Measurements from ENCODE around the gene RAB8A.

Gene RAB8A

GRCh38 chr19:16125737-16126495 lies 14.2 kb downstream of the RAB8A start:
- no CpG with 5 or more reads among the region's 10 CpGs for WGBS (ENCODE audit: extremely low coverage, insufficient coverage, low lambda C conversion rate)
- Histone ChIP-seq H3K4ac (ENCODE audit: low read depth, low read length) (no peak overlapping the region), H3K4me2 (ENCODE audit: low read length) (no peak overlapping the region), H2BK5ac (ENCODE audit: low read length) (no peak overlapping the region), H3K36me3 (ENCODE audit: control insufficient read depth, insufficient read depth, low read length) (peaks cover 14% of the 10 kb centered on the region), H2AK5ac (ENCODE audit: low read length) (no peak overlapping the region), H3K4me1 (ENCODE audit: control insufficient read depth, low read depth, low read length) (no peaks in the 10 kb centered on the region), H3K18ac (ENCODE audit: low read length) (no peak overlapping the region), H4K5ac (ENCODE audit: low read length) (no peak overlapping the region), H3K27me3 (ENCODE audit: insufficient read depth, low read length, poor library complexity) (no peaks in the 10 kb centered on the region), H2BK120ac (ENCODE audit: low read depth, low read length) (no peak overlapping the region), H3K27ac (ENCODE audit: low read depth, low read length) (no peak overlapping the region), H3K9ac (ENCODE audit: low read length) (no peak overlapping the region), H2BK15ac (replicated peaks; ENCODE audit: low read depth) (no peak overlapping the region), H3K79me2 (ENCODE audit: control insufficient read depth, insufficient read depth, low read length) (no peaks in the 10 kb centered on the region), H4K8ac (ENCODE audit: low read depth, low read length) (no peak overlapping the region), H3K79me1 (ENCODE audit: low read length) (no peaks in the 10 kb centered on the region), H3K23ac (ENCODE audit: low read length) (no peak overlapping the region), H3K56ac (ENCODE audit: low read length) (no peak overlapping the region), H3K4me3 (ENCODE audit: low read length) (no peak overlapping the region)
- DNase-seq, result no peak

- Histone ChIP-seq H3K4ac (ENCODE audit: low read depth, low read length) (no peak overlapping the region), H3K27ac (ENCODE audit: low read depth, low read length) (no peak overlapping the region), H3K4me1 (ENCODE audit: control insufficient read depth, low read depth, low read length) (no peaks in the 10 kb centered on the region), H4K5ac (ENCODE audit: low read length) (no peak overlapping the region), H3K79me1 (ENCODE audit: low read length) (no peaks in the 10 kb centered on the region), H3K4me2 (ENCODE audit: low read length) (no peak overlapping the region), H2BK15ac (replicated peaks; ENCODE audit: low read depth) (no peak overlapping the region), H2BK5ac (ENCODE audit: low read length) (no peak overlapping the region), H3K18ac (ENCODE audit: low read length) (no peak overlapping the region), H2AK5ac (ENCODE audit: low read length) (no peak overlapping the region), H3K79me2 (ENCODE audit: control insufficient read depth, insufficient read depth, low read length) (no peaks in the 10 kb centered on the region), H3K23ac (ENCODE audit: low read length) (no peak overlapping the region), H3K4me3 (ENCODE audit: low read length) (no peak overlapping the region), H2BK120ac (ENCODE audit: low read depth, low read length) (no peak overlapping the region), H3K9ac (ENCODE audit: low read length) (no peak overlapping the region), H3K27me3 (ENCODE audit: insufficient read depth, low read length, poor library complexity) (no peaks in the 10 kb centered on the region), H4K8ac (ENCODE audit: low read depth, low read length) (no peak overlapping the region), H3K36me3 (ENCODE audit: control insufficient read depth, insufficient read depth, low read length) (peaks cover 15% of the 10 kb centered on the region), H3K56ac (ENCODE audit: low read length) (no peak overlapping the region)
- WGBS (ENCODE audit: extremely low coverage, insufficient coverage, low lambda C conversion rate), result no CpG with 5 or more reads among the region's 11 CpGs
- no peak for DNase-seq
Observed at GRCh38 chr19:16127080-16127479, 15.4 kb downstream of the RAB8A start.

DNA sequence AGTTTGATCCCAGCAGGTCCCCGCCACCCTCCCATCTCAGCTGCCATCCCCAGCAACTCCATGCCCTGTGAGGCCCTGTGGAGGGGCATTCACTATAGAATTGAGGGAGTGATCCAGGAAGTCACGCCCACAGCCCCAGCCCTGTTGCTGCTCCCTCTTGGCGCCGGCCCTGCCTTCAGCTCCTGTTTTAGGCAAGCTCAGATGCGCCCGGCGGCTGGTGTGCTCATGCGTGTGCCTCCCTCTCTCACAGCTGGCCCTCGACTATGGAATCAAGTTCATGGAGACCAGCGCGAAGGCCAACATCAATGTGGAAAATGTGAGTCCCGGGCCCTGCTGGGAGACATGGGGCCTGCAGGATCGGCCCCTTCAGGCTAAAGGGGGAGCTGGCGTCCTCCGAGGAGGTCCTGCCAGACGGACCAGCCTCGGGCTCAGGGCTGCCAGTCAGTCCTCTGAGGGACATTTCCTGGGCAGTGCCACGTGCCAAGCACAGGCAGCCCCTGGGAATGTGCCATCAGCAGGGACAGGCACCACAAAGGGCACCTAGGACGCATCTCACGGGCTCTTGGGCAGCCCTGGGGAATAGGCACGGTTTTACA lies 16.2 kb downstream of the RAB8A start:
- Histone ChIP-seq H3K27me3 (ENCODE audit: insufficient read depth, low read length, poor library complexity) (no peaks in the 10 kb centered on the region), H3K4ac (ENCODE audit: low read depth, low read length) (no peak overlapping the region), H3K79me2 (ENCODE audit: control insufficient read depth, insufficient read depth, low read length) (no peaks in the 10 kb centered on the region), H2BK15ac (replicated peaks; ENCODE audit: low read depth) (no peak overlapping the region), H2BK120ac (ENCODE audit: low read depth, low read length) (no peak overlapping the region), H2AK5ac (ENCODE audit: low read length) (no peak overlapping the region), H3K27ac (ENCODE audit: low read depth, low read length) (no peak overlapping the region), H3K56ac (ENCODE audit: low read length) (no peak overlapping the region), H3K9ac (ENCODE audit: low read length) (no peak overlapping the region), H3K4me1 (ENCODE audit: control insufficient read depth, low read depth, low read length) (no peaks in the 10 kb centered on the region), H4K8ac (ENCODE audit: low read depth, low read length) (no peak overlapping the region), H3K18ac (ENCODE audit: low read length) (no peak overlapping the region), H3K4me3 (ENCODE audit: low read length) (no peak overlapping the region), H3K4me2 (ENCODE audit: low read length) (no peak overlapping the region), H2BK5ac (ENCODE audit: low read length) (no peak overlapping the region), H3K36me3 (ENCODE audit: control insufficient read depth, insufficient read depth, low read length) (peaks cover 18% of the 10 kb centered on the region), H4K5ac (ENCODE audit: low read length) (no peak overlapping the region), H3K23ac (ENCODE audit: low read length) (no peak overlapping the region), H3K79me1 (ENCODE audit: low read length) (no peaks in the 10 kb centered on the region)
- DNase-seq, result no peak
- WGBS (ENCODE audit: extremely low coverage, insufficient coverage, low lambda C conversion rate), result no CpG with 5 or more reads among the region's 21 CpGs

DNA sequence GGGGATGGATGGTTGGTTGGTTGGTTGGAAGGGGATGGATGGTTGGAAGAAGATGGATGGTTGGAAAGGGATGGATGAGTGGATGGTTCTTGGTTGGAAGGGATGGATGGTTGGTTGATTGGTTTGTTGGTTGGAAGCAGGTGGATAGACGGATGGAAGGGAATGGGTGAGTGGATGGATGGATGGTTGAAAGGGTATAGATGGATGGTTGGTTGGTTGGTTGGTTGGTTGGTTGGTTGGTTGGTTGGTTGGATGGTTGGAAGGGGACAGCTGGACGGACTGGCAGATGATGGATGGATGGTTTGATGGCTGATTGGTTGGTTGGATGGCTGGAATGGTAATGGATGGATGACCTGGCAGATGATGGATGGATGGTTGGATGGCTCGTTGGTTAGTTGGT lies 20.0 kb downstream of the RAB8A start:
- no peak overlapping the region for H3K4me2 ChIP-seq (ENCODE audit: low read length)
- H2AK5ac ChIP-seq (ENCODE audit: low read length), result no peak overlapping the region
- no peak overlapping the region for H3K56ac ChIP-seq (ENCODE audit: low read length)
- H3K9ac ChIP-seq (ENCODE audit: low read length), result no peak overlapping the region
- no peak overlapping the region for H3K27ac ChIP-seq (ENCODE audit: low read depth, low read length)
- no peak overlapping the region for H4K8ac ChIP-seq (ENCODE audit: low read depth, low read length)
- DNase-seq, result no peak
- WGBS (ENCODE audit: extremely low coverage, insufficient coverage, low lambda C conversion rate), result 100% methylated on average over 2 of the region's 3 CpGs
- no peak overlapping the region for H3K4ac ChIP-seq (ENCODE audit: low read depth, low read length)
- no peaks in the 10 kb centered on the region for H3K79me2 ChIP-seq (ENCODE audit: control insufficient read depth, insufficient read depth, low read length)
- H3K4me1 ChIP-seq (ENCODE audit: control insufficient read depth, low read depth, low read length), result no peaks in the 10 kb centered on the region
- no peaks in the 10 kb centered on the region for H3K27me3 ChIP-seq (ENCODE audit: insufficient read depth, low read length, poor library complexity)
- H2BK120ac ChIP-seq (ENCODE audit: low read depth, low read length), result no peak overlapping the region
- no peak overlapping the region for H3K23ac ChIP-seq (ENCODE audit: low read length)
- H2BK15ac ChIP-seq (replicated peaks; ENCODE audit: low read depth), result no peak overlapping the region
- no peaks in the 10 kb centered on the region for H3K79me1 ChIP-seq (ENCODE audit: low read length)
- H2BK5ac ChIP-seq (ENCODE audit: low read length), result no peak overlapping the region
- peaks cover 19% of the 10 kb centered on the region for H3K36me3 ChIP-seq (ENCODE audit: control insufficient read depth, insufficient read depth, low read length)
- H3K4me3 ChIP-seq (ENCODE audit: low read length), result no peak overlapping the region
- H3K18ac ChIP-seq (ENCODE audit: low read length), result no peak overlapping the region
- H4K5ac ChIP-seq (ENCODE audit: low read length), result no peak overlapping the region

DNA sequence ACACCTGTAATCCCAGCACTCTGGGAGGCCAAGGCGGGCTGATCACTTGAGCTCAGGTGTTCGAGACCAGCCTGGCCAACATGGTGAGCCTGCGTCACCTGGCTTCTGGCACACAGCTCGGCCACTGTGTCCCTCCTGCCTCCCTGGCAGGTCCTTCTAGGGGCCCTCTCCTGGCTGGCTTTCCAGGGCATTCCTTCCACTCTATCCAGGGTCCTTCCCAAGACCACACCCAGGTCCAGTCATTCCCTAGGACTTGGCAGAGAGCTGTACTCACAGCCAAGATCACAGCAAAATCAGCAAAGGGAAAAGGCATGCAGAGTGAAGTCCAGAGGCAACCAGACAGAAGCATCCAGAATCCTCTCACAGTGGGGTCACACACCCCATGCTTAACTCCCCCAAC lies 22.1 kb downstream of the RAB8A start:
- Histone ChIP-seq H2BK5ac (ENCODE audit: low read length) (no peak overlapping the region), H3K23ac (ENCODE audit: low read length) (no peak overlapping the region), H3K4me3 (ENCODE audit: low read length) (no peak overlapping the region), H3K56ac (ENCODE audit: low read length) (no peak overlapping the region), H3K9ac (ENCODE audit: low read length) (no peak overlapping the region), H3K27me3 (ENCODE audit: insufficient read depth, low read length, poor library complexity) (no peaks in the 10 kb centered on the region), H3K4me2 (ENCODE audit: low read length) (no peak overlapping the region), H3K4me1 (ENCODE audit: control insufficient read depth, low read depth, low read length) (no peaks in the 10 kb centered on the region), H3K36me3 (ENCODE audit: control insufficient read depth, insufficient read depth, low read length) (peaks cover 17% of the 10 kb centered on the region), H2AK5ac (ENCODE audit: low read length) (no peak overlapping the region), H2BK120ac (ENCODE audit: low read depth, low read length) (no peak overlapping the region), H4K8ac (ENCODE audit: low read depth, low read length) (no peak overlapping the region), H3K79me1 (ENCODE audit: low read length) (no peaks in the 10 kb centered on the region), H3K4ac (ENCODE audit: low read depth, low read length) (no peak overlapping the region), H4K5ac (ENCODE audit: low read length) (no peak overlapping the region), H3K79me2 (ENCODE audit: control insufficient read depth, insufficient read depth, low read length) (no peaks in the 10 kb centered on the region), H3K27ac (ENCODE audit: low read depth, low read length) (no peak overlapping the region), H2BK15ac (replicated peaks; ENCODE audit: low read depth) (no peak overlapping the region), H3K18ac (ENCODE audit: low read length) (no peak overlapping the region)
- WGBS (ENCODE audit: extremely low coverage, insufficient coverage, low lambda C conversion rate), result no CpG with 5 or more reads among the region's 4 CpGs
- no peak for DNase-seq

- Histone ChIP-seq H2BK15ac (replicated peaks; ENCODE audit: low read depth) (no peak overlapping the region), H2BK5ac (ENCODE audit: low read length) (no peak overlapping the region), H3K27me3 (ENCODE audit: insufficient read depth, low read length, poor library complexity) (no peaks in the 10 kb centered on the region), H3K4me1 (ENCODE audit: control insufficient read depth, low read depth, low read length) (no peaks in the 10 kb centered on the region), H3K56ac (ENCODE audit: low read length) (no peak overlapping the region), H2BK120ac (ENCODE audit: low read depth, low read length) (no peak overlapping the region), H3K4me2 (ENCODE audit: low read length) (no peak overlapping the region), H2AK5ac (ENCODE audit: low read length) (no peak overlapping the region), H3K4ac (ENCODE audit: low read depth, low read length) (no peak overlapping the region), H4K8ac (ENCODE audit: low read depth, low read length) (no peak overlapping the region), H3K23ac (ENCODE audit: low read length) (no peak overlapping the region), H3K36me3 (ENCODE audit: control insufficient read depth, insufficient read depth, low read length) (peaks cover 17% of the 10 kb centered on the region), H3K4me3 (ENCODE audit: low read length) (no peak overlapping the region), H4K5ac (ENCODE audit: low read length) (no peak overlapping the region), H3K9ac (ENCODE audit: low read length) (no peak overlapping the region), H3K79me1 (ENCODE audit: low read length) (no peaks in the 10 kb centered on the region), H3K79me2 (ENCODE audit: control insufficient read depth, insufficient read depth, low read length) (no peaks in the 10 kb centered on the region), H3K18ac (ENCODE audit: low read length) (no peak overlapping the region), H3K27ac (ENCODE audit: low read depth, low read length) (no peak overlapping the region)
- DNase-seq, result no peak
- WGBS (ENCODE audit: extremely low coverage, insufficient coverage, low lambda C conversion rate), result no CpG with 5 or more reads among the region's 7 CpGs
Observed at GRCh38 chr19:16134510-16134909, 22.8 kb downstream of the RAB8A start.

Measured in mesendoderm (in vitro differentiated cells).